HL-60 (cell line): ENCODE data around the gene RBM33.

Experiments used
- GABPA ChIP-seq: IDR thresholded peaks from 2 replicates; pipeline ENCODE4 v1.6.1; 2012; ENCODE audit warnings: low read depth
- POLR2AphosphoS5 ChIP-seq: IDR thresholded peaks from 2 replicates; pipeline ENCODE4 v1.6.1; 2012; ENCODE audit warnings: low read depth
- REST ChIP-seq: IDR thresholded peaks from 2 replicates; pipeline ENCODE4 v1.6.1; 2012; ENCODE audit warnings: low read depth; ENCODE audit not compliant: insufficient replicate concordance
- SPI1 ChIP-seq: IDR thresholded peaks from 2 replicates; pipeline ENCODE4 v1.6.1; 2012; ENCODE audit warnings: low read depth, mild to moderate bottlenecking, borderline replicate concordance
- TF ChIP-seq, protein P1 (sequence below): IDR thresholded peaks from one replicate; pipeline ENCODE4 v1.5.1; 2011; ENCODE audit warnings: low read length, control low read depth, inconsistent platforms; ENCODE audit not compliant: insufficient read depth

- TF ChIP-seq, protein P1, sequence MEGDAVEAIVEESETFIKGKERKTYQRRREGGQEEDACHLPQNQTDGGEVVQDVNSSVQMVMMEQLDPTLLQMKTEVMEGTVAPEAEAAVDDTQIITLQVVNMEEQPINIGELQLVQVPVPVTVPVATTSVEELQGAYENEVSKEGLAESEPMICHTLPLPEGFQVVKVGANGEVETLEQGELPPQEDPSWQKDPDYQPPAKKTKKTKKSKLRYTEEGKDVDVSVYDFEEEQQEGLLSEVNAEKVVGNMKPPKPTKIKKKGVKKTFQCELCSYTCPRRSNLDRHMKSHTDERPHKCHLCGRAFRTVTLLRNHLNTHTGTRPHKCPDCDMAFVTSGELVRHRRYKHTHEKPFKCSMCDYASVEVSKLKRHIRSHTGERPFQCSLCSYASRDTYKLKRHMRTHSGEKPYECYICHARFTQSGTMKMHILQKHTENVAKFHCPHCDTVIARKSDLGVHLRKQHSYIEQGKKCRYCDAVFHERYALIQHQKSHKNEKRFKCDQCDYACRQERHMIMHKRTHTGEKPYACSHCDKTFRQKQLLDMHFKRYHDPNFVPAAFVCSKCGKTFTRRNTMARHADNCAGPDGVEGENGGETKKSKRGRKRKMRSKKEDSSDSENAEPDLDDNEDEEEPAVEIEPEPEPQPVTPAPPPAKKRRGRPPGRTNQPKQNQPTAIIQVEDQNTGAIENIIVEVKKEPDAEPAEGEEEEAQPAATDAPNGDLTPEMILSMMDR: no peak
- TF ChIP-seq POLR2AphosphoS5: no peak
- TF ChIP-seq REST: no peak
- TF ChIP-seq GABPA: no peak
- TF ChIP-seq SPI1: no peak
Observed at GRCh38 chr7:155710031-155710430, 65.6 kb downstream of the RBM33 start.
